Colonic mucosa (tissue), 4 donors: Measurements from ENCODE around the gene TFDP1. TPM values are rescaled to one million over a fixed set of nuclear protein-coding genes. Genes with fewer than 3 reads are reported as not detected.

Source experiments
- DNase-seq: peaks from one replicate; pipeline ENCODE4 v3.0.0-alpha.2; 2020
- H3K27ac ChIP-seq: fragments of 200-600 bp; one replicate; pipeline ENCODE4 v1.8.0; 2021
- H3K27me3 ChIP-seq: fragments of 200-600 bp; one replicate; pipeline ENCODE4 v1.8.0; 2021
- H3K36me3 ChIP-seq: fragments of 200-600 bp; one replicate; pipeline ENCODE4 v1.8.0; 2021
- H3K4me1 ChIP-seq: fragments of 200-600 bp; one replicate; pipeline ENCODE4 v1.8.0; 2021; ENCODE audit warnings: mild to moderate bottlenecking
- H3K4me3 ChIP-seq: fragments of 200-600 bp; one replicate; pipeline ENCODE4 v1.8.0; 2021
- H3K9ac ChIP-seq, 2 donors: one replicate each; pipeline ENCODE4 v1.7.0; 2013; ENCODE audit warnings: control low read depth in 2 of 2, low read depth in 2 of 2, low read length in 2 of 2
- H3K9me3 ChIP-seq: fragments of 200-600 bp; one replicate; pipeline ENCODE4 v1.8.0; 2021
- intact Hi-C: fragments of 100-400 bp; cut with DNase I; formaldehyde crosslinking; loops from one replicate; pipeline ENCODE4 v1.14.1; 2022
- total RNA-seq, 2 donors: library from RNA; stranded (reverse); fragmentation: NEBNext Ultra II Directional in 1 of 2; extraction: Animal tissue kit (Norgen Biotek cat#: 25700) in 1 of 2; gene quantifications; one replicate each; pipeline ENCODE4 v1.2.1, GENCODE V29; 2021
- TF ChIP-seq, protein P1 (sequence below): fragments of 200-600 bp; IDR thresholded peaks from one replicate; pipeline ENCODE4 v1.8.0; 2022; ENCODE audit warnings: antibody characterized with exemption, mild to moderate bottlenecking
- donor health status: healthy.
- donor health status: DM: no; HTN: no; CAD: no.
- donor health status: DM: no; HTN: no; CAD: no.

TFDP1 gene
- total RNA-seq, 2 donors from 2014 or later = 60.3 to 112 TPM

DNA sequence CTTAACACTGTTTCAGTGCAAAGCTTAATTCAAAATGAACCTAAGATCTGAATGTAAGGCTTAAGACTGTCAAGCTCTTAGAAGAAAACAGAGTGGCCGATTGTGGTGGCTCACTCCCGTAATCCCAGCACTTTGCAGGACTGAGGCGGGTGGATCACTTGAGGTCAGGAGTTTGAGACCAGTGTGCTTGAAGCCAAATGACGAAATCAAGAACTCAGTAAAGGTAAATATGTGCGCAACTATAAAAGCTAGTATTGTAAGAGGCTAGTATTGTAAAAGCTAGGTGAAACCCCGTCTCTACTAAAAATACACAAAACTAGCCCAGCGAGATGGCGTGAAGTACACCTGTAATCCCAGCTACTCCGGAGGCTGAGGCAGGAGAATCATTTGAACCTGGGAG lies 60.8 kb downstream of the TFDP1 start:
- H3K27me3 ChIP-seq = no peaks in the 10 kb centered on the region
- intact Hi-C loops = no loop called here
- TF ChIP-seq, protein P1, sequence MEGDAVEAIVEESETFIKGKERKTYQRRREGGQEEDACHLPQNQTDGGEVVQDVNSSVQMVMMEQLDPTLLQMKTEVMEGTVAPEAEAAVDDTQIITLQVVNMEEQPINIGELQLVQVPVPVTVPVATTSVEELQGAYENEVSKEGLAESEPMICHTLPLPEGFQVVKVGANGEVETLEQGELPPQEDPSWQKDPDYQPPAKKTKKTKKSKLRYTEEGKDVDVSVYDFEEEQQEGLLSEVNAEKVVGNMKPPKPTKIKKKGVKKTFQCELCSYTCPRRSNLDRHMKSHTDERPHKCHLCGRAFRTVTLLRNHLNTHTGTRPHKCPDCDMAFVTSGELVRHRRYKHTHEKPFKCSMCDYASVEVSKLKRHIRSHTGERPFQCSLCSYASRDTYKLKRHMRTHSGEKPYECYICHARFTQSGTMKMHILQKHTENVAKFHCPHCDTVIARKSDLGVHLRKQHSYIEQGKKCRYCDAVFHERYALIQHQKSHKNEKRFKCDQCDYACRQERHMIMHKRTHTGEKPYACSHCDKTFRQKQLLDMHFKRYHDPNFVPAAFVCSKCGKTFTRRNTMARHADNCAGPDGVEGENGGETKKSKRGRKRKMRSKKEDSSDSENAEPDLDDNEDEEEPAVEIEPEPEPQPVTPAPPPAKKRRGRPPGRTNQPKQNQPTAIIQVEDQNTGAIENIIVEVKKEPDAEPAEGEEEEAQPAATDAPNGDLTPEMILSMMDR = no peak
- no peak overlapping the region for H3K4me3 ChIP-seq
- no peak overlapping the region for H3K27ac ChIP-seq
- peaks cover 7% of the 10 kb centered on the region for H3K4me1 ChIP-seq
- no peaks in the 10 kb centered on the region for H3K9me3 ChIP-seq
- DNase-seq = no peak
- no peaks in the 10 kb centered on the region for H3K36me3 ChIP-seq
- no peak overlapping the region for H3K9ac ChIP-seq

DNA sequence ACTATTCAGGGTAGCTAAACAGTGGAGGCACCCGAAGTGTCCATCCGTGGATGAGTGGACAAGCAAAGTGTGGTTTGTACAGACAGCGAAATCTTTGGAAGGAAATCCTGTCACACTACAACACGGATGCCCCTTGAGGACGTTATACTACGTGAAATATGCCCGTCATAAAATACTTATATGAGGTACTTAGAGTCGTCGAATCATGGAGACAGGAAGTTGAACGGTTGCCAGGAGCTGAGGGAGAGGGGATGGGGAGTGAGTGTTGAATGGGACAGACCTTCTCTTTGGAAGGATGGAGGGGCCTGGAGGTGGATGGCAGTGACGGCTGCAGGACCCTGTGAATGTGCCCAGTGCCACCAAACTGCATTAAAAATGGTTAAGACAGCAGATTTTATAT lies 61.8 kb downstream of the TFDP1 start:
- no peaks in the 10 kb centered on the region for H3K36me3 ChIP-seq
- TF ChIP-seq, protein P1 = no peak
- H3K27me3 ChIP-seq = no peaks in the 10 kb centered on the region
- no peak overlapping the region for H3K9ac ChIP-seq
- H3K4me3 ChIP-seq = no peak overlapping the region
- peak; percentile 49 for DNase-seq
- peaks cover 7% of the 10 kb centered on the region for H3K4me1 ChIP-seq
- no peaks in the 10 kb centered on the region for H3K9me3 ChIP-seq
- intact Hi-C loops = no loop called here
- peak overlapping the region; percentile 3 for H3K27ac ChIP-seq

DNA sequence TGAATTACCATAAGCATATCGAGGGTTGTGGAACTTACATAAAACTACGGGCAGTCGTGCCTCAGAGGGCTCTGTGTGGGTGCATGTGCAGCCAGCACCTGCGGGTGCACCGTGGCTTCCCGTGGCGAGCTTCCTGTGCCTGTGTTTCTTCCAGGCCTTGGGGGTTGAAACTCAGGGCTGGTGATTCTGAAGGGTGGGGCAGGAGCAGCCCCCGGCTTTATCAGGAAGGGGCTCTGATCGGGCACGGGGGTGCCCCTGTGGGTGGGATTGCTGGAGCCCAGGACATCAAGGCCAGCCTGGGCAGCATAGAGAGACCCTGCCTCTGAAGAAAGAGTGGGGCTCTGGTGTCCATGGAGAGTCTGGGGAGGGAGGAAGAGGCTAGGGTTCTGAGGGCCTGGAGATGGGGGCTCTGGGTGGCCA lies 62.4 kb downstream of the TFDP1 start:
- DNase-seq = no peak
- H3K27me3 ChIP-seq = no peaks in the 10 kb centered on the region
- no peaks in the 10 kb centered on the region for H3K36me3 ChIP-seq
- H3K9ac ChIP-seq = no peak overlapping the region
- H3K4me1 ChIP-seq = peaks cover 7% of the 10 kb centered on the region
- H3K4me3 ChIP-seq = no peak overlapping the region
- intact Hi-C loops = no loop called here
- H3K9me3 ChIP-seq = no peaks in the 10 kb centered on the region
- H3K27ac ChIP-seq = peak overlapping the region; percentile 58
- TF ChIP-seq, protein P1 = no peak

DNA sequence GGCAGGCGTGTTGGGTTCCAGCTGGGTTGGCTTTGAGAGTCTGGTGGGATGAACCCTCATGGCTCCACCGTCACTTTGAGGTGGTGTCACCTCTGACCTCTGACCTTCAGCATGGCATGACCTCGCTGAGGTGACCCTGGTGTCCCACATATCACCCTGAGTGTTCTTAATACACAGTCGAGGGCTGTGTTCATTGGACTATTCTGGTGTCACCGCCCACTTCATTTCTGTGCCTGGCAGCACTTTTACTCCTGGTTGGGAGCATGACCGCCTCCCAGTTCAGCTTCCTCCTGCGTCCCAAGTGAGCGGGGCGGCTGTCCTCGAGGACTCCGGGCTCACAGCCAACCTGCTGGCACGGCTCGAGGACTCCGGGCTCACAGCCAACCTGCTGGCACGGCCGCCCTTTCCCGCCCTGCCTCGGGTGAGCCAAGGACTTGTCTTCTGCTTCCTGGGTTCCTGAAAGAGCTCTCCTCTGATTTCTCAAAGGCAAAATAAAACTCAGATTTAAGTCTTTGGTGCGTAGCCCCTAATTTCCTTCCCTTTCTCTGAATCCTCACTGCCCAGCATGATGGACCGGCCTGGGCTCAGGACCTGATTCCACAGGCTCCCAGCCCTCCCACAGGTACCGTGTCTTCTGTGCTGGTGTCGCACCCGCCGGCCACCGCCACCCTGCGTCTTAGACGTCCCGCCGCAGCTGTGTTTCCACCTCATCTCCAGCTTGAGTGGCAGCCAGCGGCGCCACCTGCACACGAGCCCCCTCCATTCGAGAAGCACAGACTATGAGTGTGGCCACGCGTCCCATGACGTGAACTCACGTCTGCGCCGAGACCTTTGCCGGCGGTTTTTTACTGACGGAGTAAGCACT lies 63.0 kb downstream of the TFDP1 start:
- peak; percentile 95 for DNase-seq
- TF ChIP-seq, protein P1 = no peak
- Histone ChIP-seq H3K27ac (peak overlapping the region; percentile 58), H3K27me3 (no peaks in the 10 kb centered on the region), H3K9me3 (no peaks in the 10 kb centered on the region), H3K9ac (no peak overlapping the region), H3K4me3 (no peak overlapping the region), H3K4me1 (peaks cover 7% of the 10 kb centered on the region), H3K36me3 (no peaks in the 10 kb centered on the region)
- intact Hi-C loops = no loop called here

DNA sequence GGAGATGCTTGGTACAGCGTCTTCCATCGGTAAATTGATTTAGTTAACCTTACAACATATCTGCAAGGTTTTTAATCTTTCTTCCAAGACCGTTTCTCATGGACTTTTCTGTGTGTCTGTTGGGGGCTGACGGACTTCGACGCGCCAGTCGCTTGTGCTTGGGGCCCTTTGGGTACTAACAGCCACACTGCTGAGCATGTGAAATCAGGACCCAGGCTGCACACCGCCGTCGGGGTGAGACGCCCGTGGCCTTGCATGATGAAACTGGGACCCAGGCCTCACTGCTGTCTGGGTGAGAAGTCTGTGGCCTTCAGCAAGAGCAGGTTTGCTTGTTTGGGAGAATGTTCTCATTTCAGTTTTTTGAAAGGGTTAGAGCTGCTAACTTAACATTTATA lies 63.7 kb downstream of the TFDP1 start:
- H3K36me3 ChIP-seq = no peaks in the 10 kb centered on the region
- no peak overlapping the region for H3K4me3 ChIP-seq
- H3K27ac ChIP-seq = peak overlapping the region; percentile 58
- intact Hi-C loops = no loop called here
- peaks cover 7% of the 10 kb centered on the region for H3K4me1 ChIP-seq
- no peaks in the 10 kb centered on the region for H3K27me3 ChIP-seq
- TF ChIP-seq, protein P1 = no peak
- no peak for DNase-seq
- no peaks in the 10 kb centered on the region for H3K9me3 ChIP-seq
- no peak overlapping the region for H3K9ac ChIP-seq
